Stimulated activated CD4-positive, alpha-beta T cell treated with anti-CD3 and anti-CD28 coated beads, TNF-alpha, amount 100 ng/mL, for 1 hour (primary cell): ENCODE data around the gene EYA2.
"Not testable (repeated sequence)": the region's sequence is repeated elsewhere in the genome, so short reads cannot be mapped to it uniquely, and the experiment has no call there.

Experiments used
- DNase-seq, 3 donors: peaks; one replicate each; pipeline ENCODE4 v3.0.0-alpha.2; 2020; ENCODE audit warnings: low read depth in 3 of 3, low spot score in 1 of 3

Gene EYA2

DNA sequence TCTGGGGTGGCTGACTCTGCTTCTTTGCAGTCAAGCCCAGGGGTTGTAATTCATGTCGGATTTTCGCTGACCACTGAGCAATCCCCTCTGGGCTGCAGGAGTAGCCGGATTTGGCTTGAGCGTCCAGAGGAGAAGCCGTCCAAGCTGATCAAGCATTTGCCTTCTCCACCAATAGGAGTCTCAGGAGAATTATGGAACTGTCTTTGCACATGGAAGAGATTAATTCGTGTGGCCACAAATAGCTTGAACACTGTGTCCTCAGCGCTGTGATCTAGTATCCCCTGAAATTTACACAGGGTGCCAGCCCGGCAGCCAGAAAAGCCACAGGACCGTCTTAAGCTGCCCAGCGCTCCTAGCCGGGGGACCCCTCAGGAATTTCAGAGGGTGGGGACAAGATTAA, 37.1 kb downstream of the EYA2 start:
- DNase-seq, result no peak

DNA sequence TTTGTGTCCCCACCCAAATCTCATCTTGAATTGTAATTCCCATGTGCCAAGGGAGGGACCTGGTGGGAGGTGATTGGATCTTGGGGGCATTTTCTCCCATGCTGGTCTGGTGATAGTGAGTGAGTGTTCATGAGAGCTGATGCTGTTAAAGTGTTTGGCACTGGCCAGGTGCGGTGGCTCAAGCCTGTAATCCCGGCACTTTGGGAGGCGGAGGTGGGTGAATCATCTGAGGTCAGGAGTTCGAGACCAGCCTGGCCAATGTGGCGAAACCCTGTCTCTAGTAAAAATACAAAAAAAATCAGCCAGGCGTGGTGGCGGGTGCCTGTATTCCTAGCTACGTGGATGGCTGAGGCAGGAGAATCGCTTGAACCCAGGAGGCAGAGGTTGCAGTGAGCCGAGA, 37.8 kb downstream of the EYA2 start:
- not testable (repeated sequence) for DNase-seq

DNA sequence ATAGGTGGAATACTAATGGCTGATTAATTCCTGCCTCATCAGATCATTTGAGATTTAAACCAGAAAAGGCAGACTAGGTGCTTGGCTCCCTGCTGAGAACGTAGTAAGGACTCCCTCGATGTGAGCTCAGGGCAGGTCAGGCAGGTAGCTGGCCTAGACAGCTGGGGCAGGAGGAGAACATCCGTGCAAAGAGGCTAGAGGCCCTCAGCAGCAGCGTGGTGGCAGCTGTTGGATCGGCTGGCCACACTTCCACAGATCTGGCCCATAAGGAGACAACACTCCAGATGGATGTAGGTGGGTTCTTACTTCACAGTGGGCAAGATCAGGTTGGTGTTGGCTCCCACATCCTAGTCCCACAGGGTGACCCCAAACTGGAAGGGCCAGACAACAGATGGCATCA, 38.5 kb downstream of the EYA2 start:
- DNase-seq, result no peak

DNA sequence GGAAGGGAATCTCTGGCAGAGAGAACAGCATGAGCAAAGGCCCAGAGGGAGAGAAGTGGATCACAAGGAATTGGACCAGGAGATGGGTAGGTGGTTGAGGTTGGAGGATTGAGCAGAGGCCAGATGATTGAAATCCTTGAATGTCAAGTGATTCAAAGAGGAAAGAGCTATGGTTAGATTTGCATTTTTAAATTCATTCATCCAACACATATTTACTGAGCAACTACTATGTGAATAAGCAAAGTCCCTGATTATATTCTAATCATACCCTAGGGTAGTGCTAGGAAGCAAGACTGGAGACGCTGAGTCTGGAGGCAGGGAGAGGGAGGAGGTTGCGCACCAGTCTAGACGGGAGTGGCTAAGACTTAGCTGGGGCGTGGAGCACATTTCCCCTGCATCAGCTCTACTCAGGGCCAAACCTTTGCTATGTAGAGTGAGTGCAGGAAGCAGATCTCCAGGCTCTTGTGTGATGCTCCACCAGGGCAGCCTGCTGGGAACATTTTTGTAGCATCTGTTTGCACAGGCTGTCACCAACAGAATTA, 40.2 kb downstream of the EYA2 start:
- DNase-seq, result no peak

DNA sequence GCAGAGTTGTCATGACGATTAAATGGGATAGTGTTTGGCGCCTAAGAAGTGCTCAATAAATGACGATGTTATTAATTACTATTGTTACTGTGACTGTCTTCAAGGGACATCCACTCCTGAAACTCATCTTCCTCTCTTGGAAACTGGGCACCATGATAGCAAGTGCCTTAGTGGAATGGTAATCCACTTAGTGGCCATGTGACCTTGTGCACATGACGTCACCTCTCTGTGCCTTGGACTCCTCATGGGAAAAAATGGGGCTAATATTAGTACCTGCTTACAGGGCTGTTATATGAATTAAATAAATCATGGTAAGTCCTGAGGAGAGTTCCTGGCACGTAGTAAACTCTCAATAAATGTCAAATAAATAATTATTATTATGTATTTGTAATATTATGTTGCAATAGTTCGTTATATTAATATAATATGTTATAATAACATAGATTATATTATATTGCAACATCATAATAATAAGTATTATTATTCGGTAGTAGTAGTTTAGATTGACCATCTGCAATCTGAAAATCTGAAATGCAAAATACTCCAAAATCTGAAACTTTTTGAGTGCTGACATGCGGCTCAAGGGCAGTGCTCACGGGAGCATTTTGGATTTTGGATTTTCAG, 40.9 kb downstream of the EYA2 start:
- no peak for DNase-seq

DNA sequence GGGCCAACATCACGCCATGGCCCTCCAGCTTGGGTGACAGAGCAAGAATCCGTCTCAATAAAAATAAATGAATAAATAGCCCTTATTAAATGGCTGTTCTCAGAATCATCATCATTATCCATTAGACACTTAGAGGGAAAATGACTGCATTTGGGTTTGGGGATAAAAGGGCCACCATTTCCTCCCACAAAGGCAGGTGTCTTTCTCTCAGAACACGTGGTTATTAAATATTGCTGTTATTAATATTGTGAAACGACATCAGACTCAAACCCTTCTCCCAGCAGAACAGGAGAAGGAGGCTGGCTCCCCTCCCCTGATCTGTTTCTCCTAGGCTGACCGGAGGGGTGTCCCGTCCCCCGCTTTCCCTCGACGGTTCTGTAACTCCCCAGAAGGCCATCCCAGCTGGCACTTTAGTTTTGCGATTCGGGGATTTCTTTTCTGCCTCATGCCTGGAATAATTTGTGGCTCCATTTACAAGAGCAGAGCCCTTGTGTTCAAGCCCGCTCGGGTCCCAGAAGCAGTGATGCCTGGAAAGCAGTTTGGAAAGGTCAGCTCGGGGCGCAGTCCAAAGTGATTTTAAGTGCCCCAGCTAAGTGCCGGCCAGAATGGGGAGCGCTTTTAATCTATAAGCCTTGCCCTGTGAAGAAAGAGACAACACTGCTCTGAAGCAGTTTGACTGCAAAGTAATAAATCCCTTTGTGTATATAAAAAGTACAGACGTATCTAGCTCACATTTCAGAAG, 41.9 kb downstream of the EYA2 start:
- DNase-seq, result no peak

DNA sequence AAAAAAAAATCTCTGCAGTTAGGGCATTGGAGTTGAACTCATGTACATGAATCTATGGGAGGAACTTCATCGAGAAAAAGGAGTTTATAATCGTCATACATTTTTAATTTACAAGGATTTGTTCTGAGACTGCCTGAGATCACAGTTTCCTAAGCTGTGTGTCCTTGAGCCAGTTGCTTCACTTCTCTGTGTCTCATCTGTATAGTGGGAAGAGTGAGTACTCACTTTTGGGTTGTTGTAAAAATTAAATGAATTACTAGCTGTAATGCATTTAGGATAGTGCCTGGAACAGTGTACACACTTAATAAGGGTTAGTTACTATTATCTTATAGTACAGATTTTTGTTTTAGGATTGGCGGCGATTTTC, 42.5 kb downstream of the EYA2 start:
- no peak for DNase-seq

DNA sequence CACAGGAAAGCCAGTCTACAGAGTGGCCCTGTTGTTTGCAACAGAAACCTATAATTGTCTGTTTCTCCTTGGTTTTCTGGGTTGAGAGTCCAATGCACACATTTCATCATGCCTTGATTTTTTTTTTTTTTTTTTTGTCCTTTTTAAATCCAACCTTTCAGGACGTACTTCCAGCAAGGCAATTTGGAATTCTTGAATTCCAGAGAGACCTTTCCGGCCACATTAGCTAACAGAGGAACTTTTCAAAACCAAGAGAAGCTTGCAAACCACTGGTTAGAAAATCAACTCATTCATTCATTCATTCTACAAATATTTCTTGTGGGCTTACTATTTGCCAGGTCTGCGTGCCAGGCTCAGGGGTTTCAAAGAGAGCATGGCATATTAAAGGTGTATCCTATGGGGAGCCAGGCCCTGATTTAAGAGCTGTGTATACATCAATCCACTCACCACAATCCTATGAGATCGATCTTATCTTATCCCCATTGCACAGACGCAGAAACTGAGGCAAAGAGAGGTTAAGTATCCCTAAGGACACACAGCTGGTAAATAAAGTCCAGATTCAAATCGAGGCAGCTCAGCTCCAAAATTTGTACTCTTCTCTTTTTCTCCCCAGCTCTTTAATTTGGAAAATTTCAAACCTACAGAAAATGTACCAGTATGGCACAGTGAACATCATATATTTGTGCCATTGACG, 43.0 kb downstream of the EYA2 start:
- no peak for DNase-seq

DNA sequence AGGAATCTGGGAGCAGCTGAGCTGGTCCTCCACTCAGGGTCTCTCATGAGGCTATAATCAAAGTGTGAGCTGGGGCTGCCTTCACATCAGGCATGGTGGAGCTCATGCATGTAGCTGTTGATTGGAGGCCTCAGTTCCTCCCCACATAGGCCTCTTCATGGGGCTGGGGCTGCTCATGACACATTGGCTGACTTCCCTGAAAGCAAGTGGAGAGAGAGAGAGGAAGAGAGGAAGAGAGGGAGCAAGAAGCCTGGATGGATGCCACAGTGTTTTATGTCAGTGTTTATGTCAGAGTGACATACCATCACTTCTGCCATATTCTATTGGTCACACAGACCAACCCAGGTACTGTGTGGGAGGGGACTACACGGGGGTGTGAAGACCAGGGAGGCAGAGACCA, 43.8 kb downstream of the EYA2 start:
- DNase-seq, result no peak

DNA sequence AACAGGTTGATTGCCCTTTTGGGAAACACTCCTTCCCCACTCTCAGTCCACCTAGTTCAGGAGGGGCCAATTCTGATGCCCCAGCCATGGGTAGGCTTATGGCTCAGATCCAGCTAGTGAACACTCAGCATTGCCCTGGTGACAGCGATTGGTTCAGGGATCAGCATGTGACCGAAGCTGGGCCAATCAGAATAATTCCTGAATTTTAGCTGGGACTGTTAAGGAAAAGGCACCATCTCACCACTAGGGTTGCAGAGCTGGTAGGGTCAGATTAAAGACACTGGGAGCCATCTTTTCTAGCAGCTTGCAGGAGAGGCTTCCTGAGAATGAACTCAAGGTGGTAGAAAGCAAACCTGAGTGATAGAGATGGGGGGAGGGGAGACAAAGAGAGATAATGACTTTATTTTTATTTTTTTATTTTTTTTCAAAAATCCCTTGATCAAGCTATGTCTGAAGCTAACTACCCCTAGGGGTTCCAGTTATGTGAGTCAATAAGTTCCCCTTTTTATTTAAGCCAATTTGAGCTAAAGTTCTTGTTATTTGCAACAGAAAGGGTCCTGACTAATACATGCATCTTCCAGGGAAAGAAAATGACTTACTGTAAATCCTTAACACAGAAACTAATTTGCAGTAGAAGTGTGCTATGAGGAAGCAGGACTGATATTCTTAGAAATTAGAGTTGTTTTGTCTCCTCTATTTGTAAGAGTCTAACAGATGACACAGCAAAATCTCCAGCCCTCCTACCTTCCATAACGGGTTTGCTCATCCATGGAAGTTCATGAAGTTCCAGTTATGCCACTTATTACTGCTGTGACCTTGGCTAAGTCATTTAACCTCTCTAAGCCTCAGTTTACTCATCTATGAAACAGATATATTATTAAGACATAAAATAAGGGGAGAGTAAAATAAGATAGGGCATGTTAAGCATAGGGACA, 44.7 kb downstream of the EYA2 start:
- no peak for DNase-seq

DNA sequence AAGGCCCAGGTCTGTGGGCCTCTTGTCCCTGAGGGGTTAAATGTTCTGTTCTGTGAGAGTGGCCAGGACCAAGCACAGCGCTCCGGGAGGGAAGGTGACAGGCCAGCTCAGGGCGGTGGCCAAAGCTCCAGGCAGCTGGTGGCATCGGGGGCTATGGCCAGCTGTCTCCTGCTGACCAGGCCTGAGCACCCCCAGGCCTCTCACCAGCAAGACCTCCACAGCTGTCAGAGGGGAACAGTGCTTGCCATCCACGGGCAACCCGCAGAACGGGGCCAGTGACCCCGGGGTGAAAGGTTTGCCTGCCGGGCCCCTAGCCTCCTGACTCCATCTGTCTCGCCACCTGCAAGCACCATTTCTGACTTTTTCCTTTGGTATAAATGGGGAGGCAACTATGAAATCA, 46.0 kb downstream of the EYA2 start:
- DNase-seq, result no peak

DNA sequence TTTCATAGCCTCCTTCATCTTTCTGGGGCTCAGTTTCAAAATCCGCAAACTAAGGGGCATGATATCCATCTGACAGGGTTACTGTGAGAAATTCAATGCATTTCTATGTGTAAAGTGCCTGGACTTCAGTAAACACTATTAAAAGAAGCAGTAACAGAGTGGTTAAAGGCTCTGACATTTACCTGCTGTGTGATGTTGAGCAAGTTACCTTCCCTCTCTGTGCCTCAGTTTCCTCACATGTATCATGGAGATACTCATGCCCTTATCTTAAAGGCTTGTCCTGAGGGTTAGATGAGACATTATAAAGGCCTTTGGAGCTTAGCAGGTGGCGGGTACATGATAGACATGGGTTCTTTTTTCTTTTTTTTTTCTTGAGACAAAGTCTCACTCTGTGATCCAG, 46.8 kb downstream of the EYA2 start:
- DNase-seq, result no peak

DNA sequence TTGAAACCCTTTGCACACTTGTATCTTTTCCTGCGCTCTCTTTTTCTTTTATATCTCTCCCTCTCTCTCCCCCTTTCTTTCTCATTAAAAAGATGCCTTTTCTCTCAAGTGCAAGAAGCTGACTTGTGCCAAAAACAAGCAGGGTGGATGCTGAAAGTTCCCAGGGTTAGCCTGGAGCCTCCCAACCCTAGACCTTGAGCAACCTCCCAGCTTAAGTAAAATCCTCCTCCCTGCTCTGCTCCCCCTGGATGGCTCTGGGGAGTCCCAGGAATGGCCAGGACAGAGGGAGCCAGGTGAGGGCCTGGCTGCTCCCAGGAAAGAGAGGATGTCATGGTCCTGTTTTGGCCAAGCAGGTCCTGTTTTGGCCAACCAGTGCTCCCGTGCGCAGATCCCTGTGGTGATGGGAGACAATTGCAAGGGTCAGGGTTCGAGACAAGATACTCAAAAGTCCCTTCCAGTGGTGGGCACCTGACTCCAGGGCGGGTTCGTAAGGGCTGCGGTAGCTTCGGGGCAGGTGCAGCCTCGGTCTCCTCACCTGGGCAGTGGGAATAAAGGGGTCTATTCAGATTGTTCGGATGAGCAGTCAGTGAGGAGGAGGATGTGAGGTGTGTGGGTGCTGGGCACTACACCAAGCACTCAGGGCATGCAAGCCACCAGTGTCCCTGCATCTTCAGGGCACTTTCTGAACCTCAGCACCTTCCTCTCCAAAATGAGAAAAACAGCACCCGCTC, 49.4 kb downstream of the EYA2 start:
- no peak for DNase-seq

DNA sequence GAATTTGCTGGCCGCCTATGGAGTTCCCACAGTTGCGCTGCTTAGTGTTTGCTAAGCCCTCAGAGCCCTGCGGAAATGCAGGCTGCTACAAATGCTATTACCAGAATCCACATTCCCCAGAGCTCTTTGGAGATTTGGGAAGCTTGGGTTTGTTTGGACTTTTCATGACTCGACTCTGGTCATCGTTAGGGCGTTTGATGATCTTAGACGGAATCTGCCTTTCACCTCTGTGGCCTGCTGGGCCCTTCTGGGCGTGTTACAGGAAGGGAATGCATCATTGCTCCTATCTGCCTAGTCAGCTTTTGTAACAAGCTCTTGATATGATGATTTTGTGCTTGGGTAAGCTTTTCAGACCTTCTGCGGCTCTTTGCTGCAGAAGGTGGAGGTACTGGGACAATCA, 50.8 kb downstream of the EYA2 start:
- DNase-seq, result no peak

DNA sequence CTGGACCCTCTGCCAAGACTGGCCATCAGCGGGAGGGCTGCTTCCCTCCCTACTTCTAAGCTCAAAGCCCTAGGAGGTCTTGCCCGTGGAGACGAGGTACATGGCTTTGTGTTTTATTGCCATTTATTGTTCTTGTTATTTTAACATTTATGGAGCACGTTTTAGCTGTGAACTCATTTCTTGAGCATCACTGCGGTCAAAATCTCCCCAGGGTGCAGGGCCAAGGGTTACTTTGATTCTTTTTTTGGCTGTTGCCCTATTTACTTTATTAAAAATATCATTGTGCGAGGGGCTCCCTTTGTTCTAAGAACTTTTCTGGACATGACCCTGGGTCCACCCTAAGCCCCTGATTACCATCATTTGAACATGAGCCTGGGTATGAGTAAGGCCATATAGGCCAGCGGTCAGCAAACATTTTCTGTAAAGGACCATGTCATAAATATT, 51.6 kb downstream of the EYA2 start:
- no peak for DNase-seq

DNA sequence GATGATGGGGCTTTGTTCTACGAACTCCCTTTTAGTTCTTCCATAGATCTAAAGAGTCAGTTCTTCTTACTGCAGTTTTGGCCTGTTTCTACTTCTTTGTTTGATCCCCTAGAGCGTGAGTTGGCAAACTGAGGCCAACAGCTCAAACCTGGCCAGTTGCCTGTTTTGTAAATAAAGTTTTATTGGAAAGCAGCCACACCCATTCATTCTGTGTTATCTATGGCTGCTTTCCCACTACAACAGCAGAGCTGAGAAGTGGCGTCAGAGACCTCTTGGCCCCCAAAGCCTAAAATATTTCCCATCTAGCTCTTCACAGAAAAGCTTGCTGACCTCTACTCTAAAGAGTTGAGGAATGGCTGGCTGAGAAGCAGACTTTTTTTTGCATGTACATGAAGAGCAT, 52.2 kb downstream of the EYA2 start:
- no peak for DNase-seq

DNA sequence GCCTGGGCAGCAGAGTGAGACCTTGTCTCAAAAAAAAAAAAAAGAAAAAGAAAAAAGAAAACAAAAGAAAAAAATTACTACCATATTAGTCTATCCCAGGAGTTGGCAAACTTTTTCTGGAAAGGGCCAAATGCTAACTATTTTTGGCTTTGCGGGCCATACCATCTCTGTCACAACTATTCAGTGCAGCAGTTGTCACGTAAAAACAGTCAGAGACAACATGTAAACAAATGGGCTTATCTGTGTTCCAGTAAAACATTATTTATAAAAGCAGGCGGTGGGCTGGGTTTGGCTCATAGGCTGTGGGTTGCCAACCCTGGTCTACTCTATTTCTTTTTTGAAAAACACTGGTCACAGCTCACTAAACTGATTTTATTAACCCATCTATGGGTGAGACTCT, 53.4 kb downstream of the EYA2 start:
- DNase-seq, result no peak

DNA sequence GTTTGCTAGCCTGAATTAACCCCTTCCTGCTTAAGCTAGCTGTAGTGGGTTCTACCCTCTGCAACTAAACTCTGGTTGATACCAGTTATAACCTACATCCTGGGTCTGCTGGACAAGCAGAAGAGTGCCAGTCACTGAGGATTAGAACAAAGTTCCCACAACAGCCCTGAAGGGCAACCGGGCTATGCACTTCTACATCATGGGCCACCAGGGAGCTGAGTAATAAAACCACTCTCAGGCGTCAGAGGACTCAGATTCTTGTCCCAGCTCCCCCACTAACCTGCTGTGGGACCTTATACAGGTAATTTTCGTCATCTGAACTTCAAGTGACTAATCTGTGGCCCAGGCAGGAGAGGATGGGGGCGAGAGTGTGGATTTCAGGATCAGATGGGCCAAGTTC, 56.8 kb downstream of the EYA2 start:
- DNase-seq, result no peak

DNA sequence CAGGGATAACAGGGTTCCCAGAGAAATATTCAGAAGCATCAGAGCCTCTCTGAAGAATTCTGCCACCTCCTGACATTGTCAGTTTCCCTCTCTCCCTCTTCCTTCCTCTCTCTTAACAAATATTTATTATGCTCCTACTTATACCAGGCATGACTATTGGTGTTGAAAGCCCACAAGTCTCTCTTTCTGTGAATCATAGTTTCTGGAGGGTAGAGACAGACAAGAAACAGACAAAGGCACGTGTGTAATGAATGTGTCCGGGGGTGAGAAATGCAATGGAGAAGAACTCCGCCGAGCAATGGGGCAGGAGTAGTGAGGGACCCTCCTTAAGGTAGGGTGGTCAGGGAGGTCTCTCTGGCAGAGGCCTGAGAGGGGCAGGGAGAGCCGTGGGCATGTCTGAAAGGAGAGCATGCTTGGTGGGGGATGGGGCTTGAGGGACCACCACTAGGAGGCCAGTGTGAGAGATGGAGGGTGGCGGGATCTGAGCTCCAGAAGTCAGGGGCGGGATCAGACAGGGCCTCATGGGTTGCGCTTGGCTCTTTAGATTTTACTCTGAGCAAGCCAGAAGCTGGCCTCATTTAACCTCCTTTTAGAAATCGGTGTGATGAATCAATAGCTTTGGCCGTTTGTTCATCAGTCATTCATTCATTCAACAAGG, 57.3 kb downstream of the EYA2 start:
- no peak for DNase-seq

DNA sequence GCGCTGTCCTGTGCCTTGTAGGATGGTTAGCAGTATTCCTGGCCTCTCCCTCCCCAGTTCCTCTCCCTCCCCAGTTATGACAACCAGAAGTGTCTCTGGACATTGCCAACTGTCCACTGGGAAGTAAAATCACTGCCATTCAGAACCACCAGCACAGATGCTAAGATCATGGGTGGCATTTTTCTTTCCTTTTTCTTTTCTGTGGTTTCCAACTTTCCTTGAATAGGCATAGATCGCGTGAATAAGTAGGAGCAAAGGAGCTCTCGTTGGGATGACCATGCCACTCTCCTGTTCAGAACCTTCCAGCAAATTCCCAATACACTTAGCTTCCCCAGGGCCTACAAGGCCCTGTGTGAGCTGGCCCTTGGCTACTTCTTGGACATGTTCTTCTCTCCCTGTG, 59.0 kb downstream of the EYA2 start:
- no peak for DNase-seq
